IMR-90 (cell line): ENCODE data around the gene RASD2. TPM values are rescaled to one million over a fixed set of nuclear protein-coding genes. Genes with fewer than 3 reads are reported as not detected.

Experiments
- ATAC-seq: fragments of 200-7000 bp; cut with Tn5 transposase; 2 replicates; pipeline ENCODE4 v1.9.1; 2020; ENCODE audit warnings: low read depth, mild to moderate bottlenecking, moderate library complexity
- BruUV-seq: library from RNA; stranded (reverse); fragments of 400-500 nt; replicated peaks from 2 replicates; lab custom pipeline; 2021; lab: Mats Ljungman, UMichigan
- CTCF ChIA-PET: fragments of 300-600 bp; formaldehyde crosslinking; extraction: SDS; loops from one replicate; lab custom pipeline; 2021; ENCODE audit warnings: antibody characterized with exemption; lab: Yijun Ruan, JAX
- POLR2A ChIA-PET: fragments of 300-600 bp; sonication (Branson Sonifier 250); formaldehyde crosslinking; loops from one replicate; lab custom pipeline; 2022; ENCODE audit warnings: antibody characterized with exemption; ENCODE audit not compliant: unreplicated experiment; lab: Charles Lee
- DNase-seq: peaks from one replicate; pipeline ENCODE4 v3.0.0; 2013
- H2AFZ ChIP-seq: replicated peaks from 2 replicates; pipeline ENCODE3; 2013; ENCODE audit warnings: low read length, mild to moderate bottlenecking; ENCODE audit not compliant: poor library complexity
- H2AK5ac ChIP-seq: 2 replicates; pipeline ENCODE4 v1.6.1; 2013; ENCODE audit warnings: low read depth, low read length, inconsistent platforms
- H2AK9ac ChIP-seq: replicated peaks from 2 replicates; pipeline ENCODE3; 2013; ENCODE audit warnings: mild to moderate bottlenecking, low read depth, low read length, moderate library complexity; ENCODE audit not compliant: poor library complexity
- H2BK120ac ChIP-seq: 2 replicates; pipeline ENCODE4 v1.6.1; 2013; ENCODE audit warnings: low read depth, low read length, inconsistent platforms
- H2BK15ac ChIP-seq: 3 replicates; pipeline ENCODE4 v1.6.1; 2013; ENCODE audit warnings: low read depth, low read length, inconsistent platforms
- H2BK20ac ChIP-seq: 2 replicates; pipeline ENCODE4 v1.6.1; 2013; ENCODE audit warnings: low read depth, mild to moderate bottlenecking, inconsistent platforms, low read length, moderate library complexity
- H2BK5ac ChIP-seq: 2 replicates; pipeline ENCODE4 v1.6.1; 2013; ENCODE audit warnings: mild to moderate bottlenecking, low read depth, low read length, inconsistent platforms; ENCODE audit not compliant: poor library complexity, severe bottlenecking
- H3K14ac ChIP-seq: replicated peaks from 2 replicates; pipeline ENCODE4 v1.6.1; 2013; ENCODE audit warnings: low read depth, low read length, inconsistent platforms
- H3K18ac ChIP-seq: 2 replicates; pipeline ENCODE4 v1.6.1; 2013; ENCODE audit warnings: low read depth, low read length, control low read depth
- H3K23ac ChIP-seq: 2 replicates; pipeline ENCODE4 v1.6.1; 2013; ENCODE audit warnings: low read depth, low read length, inconsistent platforms
- H3K27ac ChIP-seq: 2 replicates; pipeline ENCODE4 v1.5.1; 2013; ENCODE audit warnings: mild to moderate bottlenecking, control low read depth, low read length; ENCODE audit not compliant: insufficient read depth
- H3K27me3 ChIP-seq: 2 replicates; pipeline ENCODE4 v1.6.1; 2013; ENCODE audit warnings: low read length; ENCODE audit not compliant: control insufficient read depth, insufficient read depth
- H3K36me3 ChIP-seq: 2 replicates; pipeline ENCODE4 v1.6.1; 2013; ENCODE audit warnings: low read length, mixed read lengths; ENCODE audit not compliant: control insufficient read depth, insufficient read depth
- H3K4ac ChIP-seq: 2 replicates; pipeline ENCODE4 v1.6.1; 2013; ENCODE audit warnings: low read depth, low read length, inconsistent platforms
- H3K4me1 ChIP-seq: 2 replicates; pipeline ENCODE4 v1.6.1; 2013; ENCODE audit warnings: low read length, mixed read lengths; ENCODE audit not compliant: control insufficient read depth, insufficient read depth
- H3K4me2 ChIP-seq: 2 replicates; pipeline ENCODE4 v1.6.1; 2013; ENCODE audit warnings: low read depth, mild to moderate bottlenecking, control low read depth, low read length, moderate library complexity
- H3K4me3 ChIP-seq: 2 replicates; pipeline ENCODE4 v1.5.1; 2013; ENCODE audit warnings: low read depth, mild to moderate bottlenecking, control low read depth, low read length, moderate library complexity; ENCODE audit not compliant: insufficient read depth
- H3K56ac ChIP-seq: 2 replicates; pipeline ENCODE4 v1.6.1; 2013; ENCODE audit warnings: low read length, inconsistent platforms; ENCODE audit not compliant: insufficient read depth; ENCODE audit errors: extremely low read depth
- H3K79me1 ChIP-seq, 2 experiments: 2 replicates each; pipeline ENCODE4 v1.6.1; 2013; ENCODE audit warnings: low read length in 2 of 2, inconsistent platforms in 1 of 2, low read depth in 1 of 2
- H3K9ac ChIP-seq: 2 replicates; pipeline ENCODE4 v1.6.1; 2013; ENCODE audit warnings: low read depth, low read length, control low read depth
- H3K9me1 ChIP-seq: 2 replicates; pipeline ENCODE4 v1.6.1; 2013; ENCODE audit warnings: low read length, inconsistent platforms; ENCODE audit not compliant: insufficient read depth
- H3K9me3 ChIP-seq: 2 replicates; pipeline ENCODE4 v1.6.1; 2013; ENCODE audit warnings: low read length; ENCODE audit not compliant: control insufficient read depth, insufficient read depth
- H4K20me1 ChIP-seq: 2 replicates; pipeline ENCODE4 v1.6.1; 2013; ENCODE audit warnings: low read length, inconsistent platforms; ENCODE audit not compliant: insufficient read depth
- H4K5ac ChIP-seq: 2 replicates; pipeline ENCODE4 v1.6.1; 2013; ENCODE audit warnings: mild to moderate bottlenecking, low read depth, low read length, control low read depth
- H4K8ac ChIP-seq, 2 experiments: 2 replicates each; pipeline ENCODE4 v1.6.1; 2013; ENCODE audit warnings: low read depth in 2 of 2, low read length in 2 of 2, control low read depth in 1 of 2, inconsistent platforms in 1 of 2
- H4K91ac ChIP-seq: 2 replicates; pipeline ENCODE4 v1.6.1; 2013; ENCODE audit warnings: low read depth, low read length, inconsistent platforms; ENCODE audit not compliant: insufficient read depth
- CEBPB ChIP-seq: IDR thresholded peaks from 2 replicates; pipeline ENCODE4 v1.6.1; 2012; ENCODE audit warnings: low read depth, low read length, improper control_type of control experiment
- ELK1 ChIP-seq: fragments of 150-350 bp; IDR thresholded peaks from 2 replicates; pipeline ENCODE4 v1.6.1; 2016; ENCODE audit warnings: low read depth, mild to moderate bottlenecking, low read length, moderate library complexity, borderline replicate concordance
- MAFK ChIP-seq: IDR thresholded peaks from 2 replicates; pipeline ENCODE4 v1.6.1; 2012; ENCODE audit warnings: low read depth, low read length, improper control_type of control experiment
- NFE2L2 ChIP-seq: fragments of 150-350 bp; IDR thresholded peaks from 2 replicates; pipeline ENCODE4 v1.6.1; 2016; ENCODE audit warnings: low read depth, mild to moderate bottlenecking, low read length
- WGBS, 2 experiments: methylation state at CpG; one replicate each; pipeline versions ENCODE4 v1.1.5 to v1.1.7; 2013; ENCODE audit warnings: missing lambda C conversion rate in 2 of 2; ENCODE audit not compliant: insufficient read length in 1 of 2; ENCODE audit errors: extremely low coverage in 2 of 2; 5-methylcytosine and 5-hydroxymethylcytosine counted together
- dilution Hi-C: fragments of 300-500 bp; cut with HindIII; formaldehyde crosslinking; loops from one replicate; pipeline ENCODE4 v1.14.3; 2018; ENCODE audit warnings: low sequenced_read_pairs; ENCODE audit not compliant: unreplicated experiment
- in situ Hi-C: fragments of 300-500 bp; cut with MboI; formaldehyde crosslinking; loops from 3 replicates; pipeline ENCODE4 v1.14.3; 2019; ENCODE audit warnings: low sequenced_read_pairs, inconsistent platforms, mixed read lengths
- intact Hi-C: fragments of 100-400 bp; cut with micrococcal nuclease; formaldehyde crosslinking; loops from 2 replicates; pipeline ENCODE4 v1.10.0; 2022
- polyA plus RNA-seq, 3 experiments: library from polyadenylated mRNA; depleted of rRNA; stranded (reverse); fragments of >200 nt; gene quantifications; 2 replicates each; pipeline ENCODE4 v1.2.3, GENCODE V29; 2012; ENCODE audit warnings: low replicate concordance in 1 of 3
- total RNA-seq: library from RNA; depleted of rRNA; stranded (reverse); fragments of >200 nt; gene quantifications from 2 replicates; pipeline ENCODE4 v1.2.3, GENCODE V29; 2012

Gene RASD2
- total and polyA plus RNA-seq, 2 of the 4 experiments (the other 2 are of a cell fraction): under 0.01 to 0.32 TPM

- no peak overlapping the region for H3K18ac ChIP-seq
- no peak overlapping the region for H3K9ac ChIP-seq
- H3K23ac ChIP-seq: no peak overlapping the region
- H2AFZ ChIP-seq: peak overlapping the region; percentile 37
- H4K5ac ChIP-seq: no peak overlapping the region
- H3K79me1 ChIP-seq: no peaks in the 10 kb centered on the region
- DNase-seq (no peak), ATAC-seq (no peak)
- no peak overlapping the region for H2BK20ac ChIP-seq
- no peak overlapping the region for H3K27ac ChIP-seq
- no peak overlapping the region for H4K91ac ChIP-seq
- in situ Hi-C loops (no loop called here), dilution Hi-C loops (no loop called here), intact Hi-C loops (no loop called here)
- no peak overlapping the region for H2BK5ac ChIP-seq
- ChIA-PET POLR2A (no interaction called here), CTCF (interaction anchor here (0.7 to 1.0 kb wide), 3 partner anchors 10 to 164 kb away, joined by 3 to 5 read pairs (median 3); no protein-coding TSS in a partner anchor)
- peaks cover 3% of the 10 kb centered on the region; the same call in 1 of the 2 replicates for H3K9me1 ChIP-seq
- no peak overlapping the region for H3K4ac ChIP-seq
- no TSS peak for BruUV-seq
- no peak overlapping the region for H2AK9ac ChIP-seq
- peaks cover 13% of the 10 kb centered on the region; the same call in 1 of the 2 replicates for H3K4me1 ChIP-seq
- H2BK15ac ChIP-seq: no peak overlapping the region
- H3K56ac ChIP-seq: no peak overlapping the region
- no peaks in the 10 kb centered on the region for H3K36me3 ChIP-seq
- H3K4me3 ChIP-seq: no peak overlapping the region
- H2BK120ac ChIP-seq: no peak overlapping the region
- no peak overlapping the region for H3K4me2 ChIP-seq
- no peaks in the 10 kb centered on the region; the same call in 1 of the 2 replicates for H4K20me1 ChIP-seq
- H3K9me3 ChIP-seq: peaks cover under 1% of the 10 kb centered on the region; the same call in 1 of the 2 replicates
- no peak overlapping the region for H3K14ac ChIP-seq
- peaks cover 8% of the 10 kb centered on the region; the same call in 1 of the 2 replicates for H3K27me3 ChIP-seq
- H2AK5ac ChIP-seq: 0 out of 2 replicates have a peak overlapping the region, but pooled peaks have one; percentile 30
- H4K8ac ChIP-seq: no peak overlapping the region
- TF ChIP-seq CEBPB (no peak), ELK1 (no peak), NFE2L2 (no peak), MAFK (no peak)
- 83% methylated on average over 7 of the region's 14 CpGs; no CpG with 5 or more reads in 1 of the 2 experiments for WGBS, 2 experiments
Measured at GRCh38 chr22:35591714-35592417, 51.2 kb downstream of the RASD2 start.
